Fibroblast of lung (primary cell): ENCODE data around the gene GLIS1.

Experiments used
- EZH2 ChIP-seq: IDR thresholded peaks from 2 replicates; pipeline ENCODE4 v1.5.1; 2012; ENCODE audit warnings: low read length, control low read depth, mild to moderate bottlenecking; ENCODE audit errors: missing control alignments
- TF ChIP-seq, protein P1 (sequence below), 2 donors: IDR thresholded peaks in 1 of 2; conservative IDR thresholded peaks in 1 of 2; 1 replicate in 1 of 2; 2 replicates in 1 of 2; pipeline ENCODE4 v1.5.1; 2011 to 2012; ENCODE audit warnings: low read length in 2 of 2, control low read depth in 1 of 2, inconsistent platforms in 1 of 2, low read depth in 1 of 2, mild to moderate bottlenecking in 1 of 2

DNA sequence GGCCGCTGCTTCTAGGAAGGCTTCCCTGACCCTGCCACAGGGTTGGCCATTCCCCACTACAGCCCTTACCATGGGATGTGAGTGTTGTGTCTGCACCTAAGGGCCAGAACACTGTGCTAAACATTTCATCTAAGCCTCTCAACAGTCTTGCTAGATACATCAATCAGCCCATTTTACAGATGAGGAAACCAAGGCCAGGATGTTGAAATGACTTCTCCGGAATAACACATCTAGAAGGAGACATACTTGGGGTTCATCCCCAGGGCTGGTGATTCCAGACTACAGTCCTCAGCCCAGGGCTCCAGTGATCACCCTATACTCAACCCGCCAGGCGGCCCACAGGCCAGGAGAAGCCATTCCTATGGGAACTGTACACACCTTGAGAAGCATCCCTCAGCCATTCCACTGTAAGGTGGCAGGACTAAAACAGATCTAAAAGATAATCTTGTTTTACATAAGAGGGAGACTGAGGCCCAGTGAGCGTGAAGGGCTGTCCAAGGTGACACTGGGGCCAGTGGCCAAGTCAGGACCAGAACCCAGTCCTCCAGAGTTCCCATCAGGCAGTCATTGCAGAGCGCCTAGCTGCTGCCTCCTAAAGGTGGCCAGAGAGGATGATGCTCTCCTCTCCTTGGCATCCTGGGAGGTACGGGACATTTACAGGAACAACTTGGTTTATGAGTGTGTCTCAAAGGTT, 119.5 kb downstream of the GLIS1 start:
- no peak for TF ChIP-seq EZH2
- TF ChIP-seq, protein P1, sequence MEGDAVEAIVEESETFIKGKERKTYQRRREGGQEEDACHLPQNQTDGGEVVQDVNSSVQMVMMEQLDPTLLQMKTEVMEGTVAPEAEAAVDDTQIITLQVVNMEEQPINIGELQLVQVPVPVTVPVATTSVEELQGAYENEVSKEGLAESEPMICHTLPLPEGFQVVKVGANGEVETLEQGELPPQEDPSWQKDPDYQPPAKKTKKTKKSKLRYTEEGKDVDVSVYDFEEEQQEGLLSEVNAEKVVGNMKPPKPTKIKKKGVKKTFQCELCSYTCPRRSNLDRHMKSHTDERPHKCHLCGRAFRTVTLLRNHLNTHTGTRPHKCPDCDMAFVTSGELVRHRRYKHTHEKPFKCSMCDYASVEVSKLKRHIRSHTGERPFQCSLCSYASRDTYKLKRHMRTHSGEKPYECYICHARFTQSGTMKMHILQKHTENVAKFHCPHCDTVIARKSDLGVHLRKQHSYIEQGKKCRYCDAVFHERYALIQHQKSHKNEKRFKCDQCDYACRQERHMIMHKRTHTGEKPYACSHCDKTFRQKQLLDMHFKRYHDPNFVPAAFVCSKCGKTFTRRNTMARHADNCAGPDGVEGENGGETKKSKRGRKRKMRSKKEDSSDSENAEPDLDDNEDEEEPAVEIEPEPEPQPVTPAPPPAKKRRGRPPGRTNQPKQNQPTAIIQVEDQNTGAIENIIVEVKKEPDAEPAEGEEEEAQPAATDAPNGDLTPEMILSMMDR (conservative IDR thresholded peaks at IDR 0.05 in 1 of 2, IDR thresholded peaks at IDR 0.05 in 1 of 2; ENCODE audit: low read depth in 1 of 2, low read length in 2 of 2): no peak
